ENCODE data around the gene CNGB1. TPM values are rescaled to one million over a fixed set of nuclear protein-coding genes. Genes with fewer than 3 reads are reported as not detected.

CNGB1 gene
- total RNA-seq, 1 experiment from 2014 or later: not detected

DNA sequence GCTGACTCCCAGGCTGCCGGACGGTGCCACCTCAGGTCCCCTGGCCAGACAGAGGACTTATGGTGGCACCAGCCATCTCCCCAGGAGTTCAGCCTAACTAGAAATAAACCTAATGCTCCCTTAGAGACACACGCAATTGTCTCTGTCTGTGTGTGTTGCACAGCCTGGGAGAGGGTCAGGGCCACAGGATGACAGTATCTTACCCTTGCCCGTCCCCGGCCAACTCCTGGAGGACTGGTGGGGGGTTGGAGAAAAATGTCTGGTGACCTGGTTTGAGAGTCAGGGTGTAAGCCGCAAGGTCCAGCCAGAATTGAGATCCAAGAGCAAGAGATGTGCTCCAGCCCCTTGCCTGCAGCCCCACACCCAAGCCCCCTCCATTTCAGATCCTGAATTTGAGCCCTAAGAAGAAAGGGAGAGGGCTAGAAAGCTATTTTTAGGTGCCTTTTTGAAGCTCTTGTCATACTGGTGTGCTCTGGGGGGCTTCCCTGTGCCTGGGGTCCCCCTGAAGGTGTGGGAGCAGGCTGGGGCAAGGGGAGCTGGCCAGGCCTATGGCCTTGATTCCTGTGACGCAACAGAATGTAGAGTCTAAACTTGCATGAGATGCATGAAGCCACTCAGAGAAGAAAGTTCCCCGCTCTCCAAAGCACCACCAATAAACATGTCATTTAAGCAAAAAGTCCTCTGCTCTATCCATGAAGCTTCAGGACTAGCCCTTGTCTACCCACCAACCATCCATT is 16.7 kb upstream of the CNGB1 start:
- POLR2A ChIA-PET: no interaction called here
- intact Hi-C loops (cut with micrococcal nuclease): no loop called here
- Mint-ChIP-seq H3K4me1 (ENCODE audit: insufficient read depth, unreplicated experiment) (peaks cover 12% of the 10 kb centered on the region), H3K36me3 (ENCODE audit: insufficient read depth, unreplicated experiment) (peaks cover under 1% of the 10 kb centered on the region), H3K9me3 (ENCODE audit: unreplicated experiment) (no peaks in the 10 kb centered on the region), H3K4me3 (ENCODE audit: unreplicated experiment) (no peak overlapping the region), H3K27me3 (ENCODE audit: insufficient read depth, unreplicated experiment) (no peaks in the 10 kb centered on the region), H3K27ac (ENCODE audit: low read depth, unreplicated experiment) (no peak overlapping the region)
- TF ChIP-seq CTCF (IDR thresholded peaks at IDR 0.05; ENCODE audit: unreplicated experiment): no peak
- CTCF ChIA-PET: interaction anchor here (1.1 to 1.9 kb wide), 3 partner anchors 11 to 88 kb away, joined by 4 to 8 read pairs (median 4); no protein-coding TSS in a partner anchor
- DNase-seq (ENCODE audit: unreplicated experiment): no peak
- no TSS peak for BruUV-seq (replicated peaks)

DNA sequence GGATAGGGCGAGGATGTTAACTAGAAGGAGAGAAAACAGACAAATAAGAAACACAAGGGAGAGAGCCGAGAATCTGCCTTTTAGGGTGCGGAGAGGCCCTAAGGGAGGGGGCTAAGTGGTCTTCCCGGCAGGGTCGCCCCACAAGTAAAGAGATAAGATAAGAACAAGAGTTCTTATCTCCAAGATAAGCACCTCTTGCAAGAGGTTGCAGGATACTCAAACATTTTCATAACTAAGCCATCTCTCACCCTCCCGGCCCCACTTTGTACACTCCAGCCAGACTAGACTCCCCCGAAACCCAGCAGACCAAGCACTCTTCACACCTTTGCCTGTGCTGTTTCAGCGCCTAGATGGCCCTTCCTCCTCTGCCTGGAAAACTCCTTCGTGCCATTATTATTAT is 15.3 kb upstream of the CNGB1 start:
- BruUV-seq (replicated peaks): no TSS peak
- TF ChIP-seq CTCF (IDR thresholded peaks at IDR 0.05; ENCODE audit: unreplicated experiment): no peak
- Mint-ChIP-seq H3K4me3 (ENCODE audit: unreplicated experiment) (no peak overlapping the region), H3K4me1 (ENCODE audit: insufficient read depth, unreplicated experiment) (peaks cover 12% of the 10 kb centered on the region), H3K27ac (ENCODE audit: low read depth, unreplicated experiment) (no peak overlapping the region), H3K9me3 (ENCODE audit: unreplicated experiment) (no peaks in the 10 kb centered on the region), H3K27me3 (ENCODE audit: insufficient read depth, unreplicated experiment) (no peaks in the 10 kb centered on the region), H3K36me3 (ENCODE audit: insufficient read depth, unreplicated experiment) (no peaks in the 10 kb centered on the region)
- DNase-seq (ENCODE audit: unreplicated experiment): no peak
- CTCF ChIA-PET: interaction anchor here (0.6 to 1.9 kb wide), 2 partner anchors 87 to 143 kb away, joined by 4 to 8 read pairs; no protein-coding TSS in a partner anchor
- intact Hi-C loops (cut with micrococcal nuclease): no loop called here
- POLR2A ChIA-PET: no interaction called here

DNA sequence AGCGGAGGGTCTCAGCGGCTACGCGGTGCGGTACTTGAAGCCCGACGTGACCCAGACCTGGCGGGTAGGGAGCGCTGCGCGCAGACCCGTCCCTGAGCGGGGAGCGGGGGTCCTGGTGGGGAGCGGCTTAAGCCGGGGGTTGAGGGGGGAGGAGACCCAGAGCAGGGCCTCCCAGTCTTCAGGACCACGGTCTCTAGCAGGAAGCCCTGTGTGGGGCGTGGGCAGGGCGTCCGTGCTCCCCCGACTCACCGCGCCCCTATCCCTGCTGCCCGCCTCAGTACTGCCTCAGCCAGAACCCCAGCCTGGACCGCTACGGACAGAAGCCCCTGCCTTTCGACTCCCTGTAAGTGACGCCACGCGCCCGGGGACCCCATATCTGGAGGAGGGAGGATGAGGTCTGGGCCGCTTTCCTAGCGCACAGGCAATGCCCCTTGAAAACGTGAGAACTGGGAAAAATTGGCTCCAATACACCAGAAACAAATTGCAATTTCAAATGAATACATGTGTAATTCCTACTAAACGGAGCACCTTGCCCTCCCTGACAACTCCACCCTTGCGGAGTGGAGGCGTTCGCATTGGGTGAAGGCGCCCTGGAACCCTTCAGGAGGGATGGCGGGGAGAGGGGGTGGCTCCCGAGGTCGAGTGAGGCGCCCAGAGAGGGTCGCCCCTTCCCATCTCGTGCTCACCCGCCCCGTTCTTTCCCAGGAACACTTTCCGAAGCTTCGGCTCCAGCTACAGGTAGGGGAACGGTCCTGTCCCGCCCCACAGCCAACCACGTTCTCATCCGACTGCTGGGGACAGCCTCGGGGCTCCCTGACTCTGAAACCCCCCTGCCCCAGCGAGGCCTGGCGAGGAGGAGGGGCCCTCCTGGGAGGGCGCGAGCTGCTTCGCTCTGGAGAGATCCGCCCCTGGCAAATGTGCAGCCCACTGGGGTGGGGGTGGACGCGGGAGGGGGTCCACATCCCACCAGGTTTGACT is 14.6 kb upstream of the CNGB1 start:
- DNase-seq (ENCODE audit: unreplicated experiment): no peak
- Mint-ChIP-seq H3K27me3 (ENCODE audit: insufficient read depth, unreplicated experiment) (no peaks in the 10 kb centered on the region), H3K4me3 (ENCODE audit: unreplicated experiment) (no peak overlapping the region), H3K4me1 (ENCODE audit: insufficient read depth, unreplicated experiment) (peaks cover 12% of the 10 kb centered on the region), H3K36me3 (ENCODE audit: insufficient read depth, unreplicated experiment) (no peaks in the 10 kb centered on the region), H3K9me3 (ENCODE audit: unreplicated experiment) (no peaks in the 10 kb centered on the region), H3K27ac (ENCODE audit: low read depth, unreplicated experiment) (no peak overlapping the region)
- intact Hi-C loops (cut with micrococcal nuclease): no loop called here
- BruUV-seq (replicated peaks): no TSS peak
- CTCF ChIA-PET: interaction anchor here (0.6 kb wide), 1 partner anchor 144 kb away, joined by 4 read pairs; no protein-coding TSS in a partner anchor
- POLR2A ChIA-PET: no interaction called here
- no peak for TF ChIP-seq CTCF (IDR thresholded peaks at IDR 0.05; ENCODE audit: unreplicated experiment)

Measured in MCF 10A (cell line).